Measurements from ENCODE around the gene TBC1D13.
"Not testable (repeated sequence)": the region's sequence is repeated elsewhere in the genome, so short reads cannot be mapped to it uniquely, and the experiment has no call there.

GRCh38 chr9:128794961-128795360, 7.9 kb downstream of the TBC1D13 start:
- not testable (repeated sequence) for TF ChIP-seq CTCF (IDR thresholded peaks at IDR 0.05; ENCODE audit: poor library complexity, severe bottlenecking); EZH2 (IDR thresholded peaks at IDR 0.05; ENCODE audit: borderline replicate concordance, insufficient read depth, low read length, poor library complexity, severe bottlenecking); POLR2AphosphoS5 (IDR thresholded peaks at IDR 0.05); RAD21 (conservative IDR thresholded peaks at IDR 0.05); TAF1 (IDR thresholded peaks at IDR 0.05; ENCODE audit: low read depth); EP300 (conservative IDR thresholded peaks at IDR 0.05; ENCODE audit: poor library complexity, severe bottlenecking)

All from neural cell (in vitro differentiated cells).